Measurements from ENCODE around the gene IRF3.

DNA sequence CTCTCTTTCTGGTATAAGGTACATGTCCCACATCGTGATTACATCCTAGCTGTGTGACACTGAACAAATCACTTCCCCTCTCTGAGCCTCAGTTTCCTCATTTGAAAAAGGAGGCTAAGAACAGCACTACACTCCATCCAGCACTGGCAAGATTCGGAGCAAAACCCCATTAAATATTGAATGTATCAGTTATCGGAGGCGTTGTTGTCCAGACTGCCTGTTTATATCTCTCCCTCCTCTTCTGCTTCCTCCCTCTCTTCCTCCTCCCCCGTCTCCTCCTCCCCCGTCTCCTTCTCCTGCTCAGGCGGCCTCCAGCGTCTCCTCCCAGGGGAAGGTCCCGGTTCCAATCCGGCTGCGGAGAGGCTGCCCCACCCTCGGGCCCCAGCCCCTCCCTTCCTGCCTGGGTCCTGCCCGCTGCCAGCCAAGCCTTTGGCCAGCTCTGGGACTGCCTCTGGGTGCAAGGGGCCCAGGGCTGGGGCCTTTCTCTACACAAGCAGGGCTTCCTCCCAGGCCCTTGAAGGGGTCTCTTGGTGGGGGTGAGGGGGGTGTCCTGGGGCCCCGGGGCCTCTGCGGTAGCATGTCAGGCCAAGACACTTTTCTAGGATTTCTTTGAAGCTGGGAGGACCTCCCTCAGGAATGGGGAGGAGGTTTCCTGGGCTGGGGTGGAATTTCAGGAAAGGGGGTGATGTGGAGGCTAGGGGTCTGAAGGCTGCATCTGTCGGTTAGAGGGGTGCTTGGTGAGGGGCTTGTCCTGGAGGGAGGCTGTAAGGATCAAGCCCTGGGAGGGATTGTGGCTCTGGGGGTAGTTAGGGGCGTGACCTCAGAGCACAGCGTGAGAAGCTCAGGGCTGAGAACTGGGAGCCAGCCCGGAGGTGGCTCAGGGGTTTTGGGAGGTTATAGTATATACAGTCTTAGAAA lies 27.6 kb downstream of the IRF3 start:
- TF ChIP-seq, protein P1, sequence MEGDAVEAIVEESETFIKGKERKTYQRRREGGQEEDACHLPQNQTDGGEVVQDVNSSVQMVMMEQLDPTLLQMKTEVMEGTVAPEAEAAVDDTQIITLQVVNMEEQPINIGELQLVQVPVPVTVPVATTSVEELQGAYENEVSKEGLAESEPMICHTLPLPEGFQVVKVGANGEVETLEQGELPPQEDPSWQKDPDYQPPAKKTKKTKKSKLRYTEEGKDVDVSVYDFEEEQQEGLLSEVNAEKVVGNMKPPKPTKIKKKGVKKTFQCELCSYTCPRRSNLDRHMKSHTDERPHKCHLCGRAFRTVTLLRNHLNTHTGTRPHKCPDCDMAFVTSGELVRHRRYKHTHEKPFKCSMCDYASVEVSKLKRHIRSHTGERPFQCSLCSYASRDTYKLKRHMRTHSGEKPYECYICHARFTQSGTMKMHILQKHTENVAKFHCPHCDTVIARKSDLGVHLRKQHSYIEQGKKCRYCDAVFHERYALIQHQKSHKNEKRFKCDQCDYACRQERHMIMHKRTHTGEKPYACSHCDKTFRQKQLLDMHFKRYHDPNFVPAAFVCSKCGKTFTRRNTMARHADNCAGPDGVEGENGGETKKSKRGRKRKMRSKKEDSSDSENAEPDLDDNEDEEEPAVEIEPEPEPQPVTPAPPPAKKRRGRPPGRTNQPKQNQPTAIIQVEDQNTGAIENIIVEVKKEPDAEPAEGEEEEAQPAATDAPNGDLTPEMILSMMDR (IDR thresholded peaks at IDR 0.05) = no peak
- TF ChIP-seq POLR2AphosphoS5 (IDR thresholded peaks at IDR 0.05) = peak; percentile 36 to 67 (median 62)

Measured in sigmoid colon (tissue), 4 donors.